Fibroblast of skin of scalp (primary cell): ENCODE results near the gene RASL10B.

ENCODE experiments used
- DNase-seq: peaks from one replicate; pipeline ENCODE4 v3.0.0-alpha.2; 2013

RASL10B gene

GRCh38 chr17:35766489-35766877, 35.0 kb downstream of the RASL10B start:
- DNase-seq, result no peak

GRCh38 chr17:35766903-35767510, 35.6 kb downstream of the RASL10B start:
- DNase-seq, result peak; percentile 53

GRCh38 chr17:35768797-35769196, 37.4 kb downstream of the RASL10B start:
- no peak for DNase-seq

- DNase-seq, result no peak
Observed at GRCh38 chr17:35769895-35770486, 38.6 kb downstream of the RASL10B start.

GRCh38 chr17:35773129-35773528, 41.7 kb downstream of the RASL10B start:
- no peak for DNase-seq

GRCh38 chr17:35773679-35774425, 42.4 kb downstream of the RASL10B start:
- no peak for DNase-seq

- peak; percentile 68 for DNase-seq
Observed at GRCh38 chr17:35774499-35774898, 43.1 kb downstream of the RASL10B start.

GRCh38 chr17:35775039-35775438, 43.6 kb downstream of the RASL10B start:
- no peak for DNase-seq

- no peak for DNase-seq
Observed at GRCh38 chr17:35775583-35775982, 44.1 kb downstream of the RASL10B start.

- no peak for DNase-seq
Observed at GRCh38 chr17:35778641-35779196, 47.3 kb downstream of the RASL10B start.

- DNase-seq, result no peak
Observed at GRCh38 chr17:35780950-35781349, 49.5 kb downstream of the RASL10B start.

GRCh38 chr17:35784895-35785294, 53.5 kb downstream of the RASL10B start:
- DNase-seq, result no peak

- no peak for DNase-seq
Observed at GRCh38 chr17:35786941-35787432, 55.5 kb downstream of the RASL10B start.

- DNase-seq, result peak; percentile 90
Observed at GRCh38 chr17:35788477-35789368, 57.3 kb downstream of the RASL10B start.

- DNase-seq, result no peak
Observed at GRCh38 chr17:35790841-35791240, 59.4 kb downstream of the RASL10B start.

- DNase-seq, result no peak
Observed at GRCh38 chr17:35791681-35792350, 60.4 kb downstream of the RASL10B start.
